Measurements from ENCODE around the gene OR5W2. TPM values are rescaled to one million over a fixed set of nuclear protein-coding genes. Genes with fewer than 3 reads are reported as not detected.
"Not testable (repeated sequence)": the region's sequence is repeated elsewhere in the genome, so short reads cannot be mapped to it uniquely, and the experiment has no call there.

Gene OR5W2
- total RNA-seq, 1 donor from 2014 or later, result not detected

DNA sequence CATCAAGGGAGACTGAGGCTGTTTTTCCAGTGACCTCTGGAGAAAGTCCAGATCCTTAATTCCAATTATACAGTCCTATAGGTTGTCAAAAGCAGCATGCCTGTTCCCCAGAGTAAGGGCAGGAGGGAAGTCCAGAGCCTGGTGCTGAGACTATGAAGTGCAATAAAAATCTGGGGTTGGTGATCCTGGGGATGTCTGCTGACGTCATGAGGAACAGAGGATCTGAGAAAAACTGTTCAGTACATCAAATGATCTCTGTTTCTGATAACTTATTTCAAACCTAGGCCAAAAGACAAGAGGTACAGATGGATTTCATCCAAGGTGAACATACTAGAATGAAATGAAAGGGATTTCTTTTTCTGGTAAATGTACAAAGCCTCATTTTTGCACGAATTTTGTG is 12.1 kb downstream of the OR5W2 start:
- no peak overlapping the region for H3K4me3 ChIP-seq (ENCODE audit: low read depth, low read length)
- H3K36me3 ChIP-seq (ENCODE audit: control insufficient read depth, insufficient read depth, low read length), result no peaks in the 10 kb centered on the region
- DNase-seq (ENCODE audit: low read depth), result no peak
- no peaks in the 10 kb centered on the region for H3K27me3 ChIP-seq (ENCODE audit: control insufficient read depth, insufficient read depth, low read length)
- TF ChIP-seq, protein P1, sequence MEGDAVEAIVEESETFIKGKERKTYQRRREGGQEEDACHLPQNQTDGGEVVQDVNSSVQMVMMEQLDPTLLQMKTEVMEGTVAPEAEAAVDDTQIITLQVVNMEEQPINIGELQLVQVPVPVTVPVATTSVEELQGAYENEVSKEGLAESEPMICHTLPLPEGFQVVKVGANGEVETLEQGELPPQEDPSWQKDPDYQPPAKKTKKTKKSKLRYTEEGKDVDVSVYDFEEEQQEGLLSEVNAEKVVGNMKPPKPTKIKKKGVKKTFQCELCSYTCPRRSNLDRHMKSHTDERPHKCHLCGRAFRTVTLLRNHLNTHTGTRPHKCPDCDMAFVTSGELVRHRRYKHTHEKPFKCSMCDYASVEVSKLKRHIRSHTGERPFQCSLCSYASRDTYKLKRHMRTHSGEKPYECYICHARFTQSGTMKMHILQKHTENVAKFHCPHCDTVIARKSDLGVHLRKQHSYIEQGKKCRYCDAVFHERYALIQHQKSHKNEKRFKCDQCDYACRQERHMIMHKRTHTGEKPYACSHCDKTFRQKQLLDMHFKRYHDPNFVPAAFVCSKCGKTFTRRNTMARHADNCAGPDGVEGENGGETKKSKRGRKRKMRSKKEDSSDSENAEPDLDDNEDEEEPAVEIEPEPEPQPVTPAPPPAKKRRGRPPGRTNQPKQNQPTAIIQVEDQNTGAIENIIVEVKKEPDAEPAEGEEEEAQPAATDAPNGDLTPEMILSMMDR (IDR thresholded peaks at IDR 0.05; ENCODE audit: insufficient read depth, low read length, poor library complexity, severe bottlenecking), result no peak

DNA sequence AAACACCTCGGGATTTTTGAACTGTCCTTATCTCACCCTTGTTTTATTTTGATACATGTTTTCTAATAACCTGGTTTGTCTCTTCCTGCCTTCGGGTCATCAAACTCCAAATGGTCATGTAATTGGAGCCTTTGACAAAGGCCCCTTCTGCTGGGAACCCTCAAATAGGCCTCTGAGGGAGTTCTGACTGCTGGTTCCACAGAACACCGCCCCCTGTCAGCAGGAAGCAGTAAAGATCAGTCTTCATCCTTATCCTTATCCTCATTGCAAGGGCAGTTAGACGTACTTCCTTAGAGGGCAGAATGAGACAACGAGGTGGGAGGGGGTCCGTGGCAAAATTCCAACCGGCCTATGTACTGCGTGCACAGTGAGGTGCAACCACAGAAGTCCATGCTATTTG is 19.2 kb downstream of the OR5W2 start:
- Histone ChIP-seq H3K27me3 (ENCODE audit: control insufficient read depth, insufficient read depth, low read length) (no peaks in the 10 kb centered on the region), H3K36me3 (ENCODE audit: control insufficient read depth, insufficient read depth, low read length) (no peaks in the 10 kb centered on the region), H3K4me3 (ENCODE audit: low read depth, low read length) (no peak overlapping the region)
- no peak for DNase-seq (ENCODE audit: low read depth)
- TF ChIP-seq, protein P1 (IDR thresholded peaks at IDR 0.05; ENCODE audit: insufficient read depth, low read length, poor library complexity, severe bottlenecking), result no peak

DNA sequence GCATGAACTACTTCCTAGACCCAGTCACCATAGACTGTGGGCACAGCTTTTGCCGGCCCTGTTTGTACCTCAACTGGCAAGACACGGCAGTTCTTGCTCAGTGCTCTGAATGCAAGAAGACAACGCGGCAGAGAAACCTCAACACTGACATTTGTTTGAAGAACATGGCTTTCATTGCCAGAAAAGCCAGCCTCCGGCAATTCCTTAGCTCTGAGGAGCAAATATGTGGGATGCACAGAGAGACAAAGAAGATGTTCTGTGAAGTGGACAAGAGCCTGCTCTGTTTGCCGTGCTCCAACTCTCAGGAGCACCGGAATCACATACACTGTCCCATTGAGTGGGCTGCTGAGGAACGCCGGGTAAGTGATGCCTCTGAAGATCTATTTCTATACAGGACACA is 28.9 kb downstream of the OR5W2 start:
- not testable (repeated sequence) for H3K27me3 ChIP-seq (ENCODE audit: control insufficient read depth, insufficient read depth, low read length); DNase-seq (ENCODE audit: low read depth); H3K36me3 ChIP-seq (ENCODE audit: control insufficient read depth, insufficient read depth, low read length); H3K4me3 ChIP-seq (ENCODE audit: low read depth, low read length)

DNA sequence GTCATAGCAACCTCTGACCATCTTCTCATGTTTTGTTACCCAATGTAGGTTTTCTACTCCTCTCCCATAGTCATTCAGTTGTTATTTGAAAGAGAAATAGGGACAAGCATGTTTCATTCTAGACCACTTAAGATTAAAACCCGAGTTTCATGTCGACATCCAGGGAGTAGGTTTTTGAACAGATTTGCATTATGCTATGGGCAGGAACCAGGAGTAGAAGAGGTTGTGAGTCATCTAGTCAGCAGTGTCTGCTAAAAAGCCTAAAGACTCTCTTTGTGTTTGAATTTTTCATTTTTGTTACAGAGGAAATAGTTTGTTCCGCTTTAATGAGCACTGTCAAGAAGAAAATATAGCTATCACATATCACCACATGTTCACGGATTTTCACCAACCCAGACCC is 29.4 kb downstream of the OR5W2 start:
- not testable (repeated sequence) for H3K4me3 ChIP-seq (ENCODE audit: low read depth, low read length); H3K27me3 ChIP-seq (ENCODE audit: control insufficient read depth, insufficient read depth, low read length); DNase-seq (ENCODE audit: low read depth); H3K36me3 ChIP-seq (ENCODE audit: control insufficient read depth, insufficient read depth, low read length)

DNA sequence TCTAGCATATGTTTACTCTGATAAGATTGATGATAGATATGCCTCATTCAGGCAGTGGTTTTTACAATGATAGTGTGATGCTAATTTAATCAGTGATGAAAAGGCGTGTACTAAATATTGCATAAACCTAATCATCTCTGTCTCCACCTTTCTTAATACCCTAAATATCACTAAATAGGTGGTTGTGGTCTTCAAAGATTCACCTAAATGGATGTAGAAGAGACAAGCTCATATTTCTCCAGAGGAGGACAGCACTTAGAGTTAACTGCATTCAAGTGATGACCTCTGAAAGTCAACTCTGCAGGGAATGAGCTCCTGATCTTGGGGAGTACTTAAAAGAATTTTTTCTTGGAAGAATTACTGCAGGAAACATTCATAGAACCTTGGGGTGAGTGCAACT is 31.4 kb downstream of the OR5W2 start, which contains the start of gene TRIM51:
TSS of gene TRIM51 (plus strand) at position 301 of the 400 bp plus-strand sequence. CDS start 2,132 bp downstream, outside the sequence.
- not testable (repeated sequence) for H3K4me3 ChIP-seq (ENCODE audit: low read depth, low read length); H3K27me3 ChIP-seq (ENCODE audit: control insufficient read depth, insufficient read depth, low read length); H3K36me3 ChIP-seq (ENCODE audit: control insufficient read depth, insufficient read depth, low read length); DNase-seq (ENCODE audit: low read depth)

GRCh38 chr11:55873146-55873545 is 41.2 kb downstream of the OR5W2 start:
- not testable (repeated sequence) for H3K27me3 ChIP-seq (ENCODE audit: control insufficient read depth, insufficient read depth, low read length); H3K36me3 ChIP-seq (ENCODE audit: control insufficient read depth, insufficient read depth, low read length); DNase-seq (ENCODE audit: low read depth); H3K4me3 ChIP-seq (ENCODE audit: low read depth, low read length)

DNA sequence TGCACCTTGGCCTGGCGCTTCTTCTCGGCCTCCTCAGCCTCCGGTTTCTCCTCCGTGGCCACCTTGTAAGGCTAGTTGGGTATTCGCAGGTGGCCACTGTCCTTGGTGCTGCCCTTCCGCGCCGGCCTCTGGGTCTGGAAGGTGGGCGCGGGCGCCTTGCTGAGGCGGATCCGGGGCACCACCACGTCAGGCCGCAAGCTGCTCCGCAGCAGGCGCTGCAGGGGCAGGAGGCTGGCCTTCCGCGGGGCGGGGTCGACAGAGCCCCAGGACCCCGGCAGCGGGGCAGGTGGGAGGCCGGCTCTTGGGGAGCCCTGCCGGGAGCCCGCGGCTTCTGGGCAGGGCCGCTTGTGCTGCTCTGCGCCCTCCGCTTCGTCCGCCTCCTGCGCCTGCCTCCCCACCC is 41.7 kb downstream of the OR5W2 start:
- not testable (repeated sequence) for H3K27me3 ChIP-seq (ENCODE audit: control insufficient read depth, insufficient read depth, low read length); H3K36me3 ChIP-seq (ENCODE audit: control insufficient read depth, insufficient read depth, low read length); DNase-seq (ENCODE audit: low read depth); H3K4me3 ChIP-seq (ENCODE audit: low read depth, low read length)

DNA sequence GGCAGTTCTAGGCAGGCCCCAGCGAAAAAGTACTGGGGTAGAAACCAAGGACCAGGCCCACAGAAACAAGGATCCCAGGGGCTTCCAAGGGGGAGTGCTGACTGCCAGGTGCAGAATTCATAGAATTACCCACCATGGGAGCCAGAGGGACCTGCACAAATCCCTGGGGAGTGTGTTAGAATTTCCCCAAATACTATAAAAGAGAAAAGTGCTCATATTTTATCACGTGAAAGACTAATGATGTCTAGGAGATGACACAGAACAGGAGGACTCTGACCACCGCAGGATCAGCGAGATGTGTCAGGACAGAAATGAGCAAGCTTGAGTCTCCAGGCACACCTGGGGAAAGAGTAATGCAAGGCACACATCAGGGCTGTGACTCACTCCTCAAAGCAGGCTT is 47.0 kb downstream of the OR5W2 start:
- not testable (repeated sequence) for DNase-seq (ENCODE audit: low read depth); H3K27me3 ChIP-seq (ENCODE audit: control insufficient read depth, insufficient read depth, low read length); H3K4me3 ChIP-seq (ENCODE audit: low read depth, low read length); H3K36me3 ChIP-seq (ENCODE audit: control insufficient read depth, insufficient read depth, low read length)

Other genes with a start within 250 kb of the OR5W2 start
- not detected in 2 replicates for gene OR5D13, start 141.1 kb downstream of the OR5W2 start, total RNA-seq
- gene OR5D14, start 119.0 kb downstream of the OR5W2 start, total RNA-seq, result not detected in 2 replicates
- gene OR5L1, start 103.2 kb downstream of the OR5W2 start, total RNA-seq, result not detected in 2 replicates
- gene OR5D18, start 95.0 kb downstream of the OR5W2 start, total RNA-seq, result not detected in 2 replicates
- not detected in 2 replicates for gene OR5L2, start 87.4 kb downstream of the OR5W2 start, total RNA-seq
- gene OR5D16, start 75.8 kb downstream of the OR5W2 start, total RNA-seq, result not detected in 2 replicates
- not detected in 2 replicates for gene TRIM51, start 31.3 kb downstream of the OR5W2 start, total RNA-seq
- not detected in 2 replicates for gene OR5I1, start 21.8 kb upstream of the OR5W2 start, total RNA-seq
- not detected in 2 replicates for gene OR10AG1, start 55.4 kb upstream of the OR5W2 start, total RNA-seq
- gene OR5F1, start 80.0 kb upstream of the OR5W2 start, total RNA-seq, result not detected in 2 replicates
- gene OR5AS1, start 113.1 kb upstream of the OR5W2 start, total RNA-seq, result not detected in 2 replicates
- not detected in 2 replicates for gene OR8I2, start 178.7 kb upstream of the OR5W2 start, total RNA-seq
- not detected in 2 replicates for gene OR8H2, start 189.1 kb upstream of the OR5W2 start, total RNA-seq
- not detected in 2 replicates for gene OR8H3, start 207.8 kb upstream of the OR5W2 start, total RNA-seq
- not detected in 2 replicates for gene OR8J3, start 225.6 kb upstream of the OR5W2 start, total RNA-seq
- gene OR8K5, start 245.7 kb upstream of the OR5W2 start, total RNA-seq, result not detected in 2 replicates